Embryonic facial prominence (tissue), 1 donor: ENCODE data around the gene MSRB1.
A peak's percentile ranks its signal among the peaks of the same experiment; 100 is the strongest.
"Not testable (repeated sequence)": the region's sequence is repeated elsewhere in the genome, so short reads cannot be mapped to it uniquely, and the experiment has no call there.

Experiments
- DNase-seq: peaks from one replicate; pipeline ENCODE4 v3.0.0-alpha.2; 2016; ENCODE audit errors: extremely low spot score

Gene MSRB1

GRCh38 chr16:1960665-1961630, 17.9 kb upstream of the MSRB1 start:
- DNase-seq = no peak

GRCh38 chr16:1959269-1960039, 16.5 kb upstream of the MSRB1 start, which contains the start of gene NDUFB10:
Gene NDUFB10 (plus strand): TSS chr16:1959538. CDS start chr16:1959625, 87 bp downstream.
- DNase-seq = peak; percentile 55

GRCh38 chr16:1958715-1959268, 15.8 kb upstream of the MSRB1 start:
- DNase-seq = no peak

DNA sequence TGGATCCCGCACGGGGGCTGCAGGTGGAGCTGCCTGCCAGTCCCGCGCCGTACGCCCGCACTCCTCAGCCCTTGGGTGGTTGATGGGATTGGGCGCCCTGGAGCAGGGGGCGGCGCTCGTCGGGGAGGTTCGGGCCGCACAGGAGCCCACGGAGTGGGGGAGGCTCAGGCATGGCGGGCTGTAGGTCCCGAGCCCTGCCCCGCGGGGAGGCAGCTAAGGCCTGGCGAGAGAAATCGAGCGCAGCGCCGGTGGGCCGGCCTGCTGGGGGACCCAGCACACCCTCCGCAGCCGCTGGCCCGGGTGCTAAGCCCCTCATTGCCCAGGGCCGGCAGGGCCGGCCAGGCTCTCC, 15.1 kb upstream of the MSRB1 start:
- not testable (repeated sequence) for DNase-seq

- not testable (repeated sequence) for DNase-seq
Observed at GRCh38 chr16:1957434-1958142, 14.6 kb upstream of the MSRB1 start.

DNA sequence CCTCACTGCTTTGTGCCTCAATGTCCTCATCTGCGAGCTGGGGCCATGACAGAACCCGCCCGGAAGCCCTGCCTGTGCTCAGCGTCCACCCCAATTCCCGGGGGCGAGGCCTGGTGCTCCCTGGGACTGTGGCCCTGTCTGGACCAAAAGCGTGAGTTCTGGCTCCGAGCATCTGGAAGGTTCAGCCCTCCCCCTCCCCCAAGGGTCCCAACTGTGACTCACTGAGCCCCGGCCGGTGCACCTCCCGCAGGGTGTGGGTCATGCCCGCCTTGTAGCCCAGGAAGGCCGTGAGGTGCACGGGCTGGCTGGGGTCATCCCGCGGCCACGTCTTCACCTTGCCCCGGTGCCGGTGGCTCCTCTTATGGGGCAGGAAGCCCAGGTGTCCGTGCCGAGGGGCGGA, 10.7 kb upstream of the MSRB1 start:
- no peak for DNase-seq

DNA sequence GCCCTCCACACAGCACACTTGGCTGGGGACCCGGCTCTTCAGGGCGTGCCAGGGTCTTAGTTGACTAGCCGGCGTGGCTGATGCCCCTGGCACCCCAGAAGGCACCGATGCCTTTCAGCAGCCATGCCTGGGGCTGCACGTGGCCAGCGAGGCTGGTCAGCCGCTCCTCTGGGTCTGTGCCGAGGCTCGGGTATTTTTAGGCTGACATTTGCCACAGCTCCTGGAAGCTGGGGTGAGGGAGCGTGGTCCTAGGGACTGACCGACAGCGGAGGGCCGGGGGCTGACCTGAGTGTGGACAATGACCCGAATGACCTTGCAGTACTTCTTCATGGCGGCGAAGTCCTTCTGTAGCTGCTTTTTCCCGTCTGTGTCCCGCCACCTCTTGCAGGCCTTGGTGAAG, 7.6 kb upstream of the MSRB1 start:
- no peak for DNase-seq

- DNase-seq = no peak
Observed at GRCh38 chr16:1950047-1950446, 7.0 kb upstream of the MSRB1 start.

GRCh38 chr16:1949507-1949906, 6.5 kb upstream of the MSRB1 start:
- DNase-seq = no peak

DNA sequence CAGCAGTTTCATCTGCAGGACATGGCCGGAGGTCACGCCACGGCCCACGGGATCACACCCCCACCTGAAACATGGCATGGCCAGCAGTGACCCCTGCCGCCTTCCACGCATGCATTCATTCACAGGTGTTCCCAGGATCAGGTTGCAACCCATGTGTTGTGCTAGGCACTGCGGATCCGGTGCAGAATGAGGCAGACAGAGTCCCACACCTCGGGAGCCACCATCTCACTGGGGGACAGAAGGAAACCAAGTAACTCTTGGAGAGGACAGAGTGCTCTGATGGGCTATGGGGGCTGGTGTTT, 4.3 kb upstream of the MSRB1 start:
- no peak for DNase-seq

GRCh38 chr16:1946495-1947368, 3.7 kb upstream of the MSRB1 start:
- DNase-seq = no peak

DNA sequence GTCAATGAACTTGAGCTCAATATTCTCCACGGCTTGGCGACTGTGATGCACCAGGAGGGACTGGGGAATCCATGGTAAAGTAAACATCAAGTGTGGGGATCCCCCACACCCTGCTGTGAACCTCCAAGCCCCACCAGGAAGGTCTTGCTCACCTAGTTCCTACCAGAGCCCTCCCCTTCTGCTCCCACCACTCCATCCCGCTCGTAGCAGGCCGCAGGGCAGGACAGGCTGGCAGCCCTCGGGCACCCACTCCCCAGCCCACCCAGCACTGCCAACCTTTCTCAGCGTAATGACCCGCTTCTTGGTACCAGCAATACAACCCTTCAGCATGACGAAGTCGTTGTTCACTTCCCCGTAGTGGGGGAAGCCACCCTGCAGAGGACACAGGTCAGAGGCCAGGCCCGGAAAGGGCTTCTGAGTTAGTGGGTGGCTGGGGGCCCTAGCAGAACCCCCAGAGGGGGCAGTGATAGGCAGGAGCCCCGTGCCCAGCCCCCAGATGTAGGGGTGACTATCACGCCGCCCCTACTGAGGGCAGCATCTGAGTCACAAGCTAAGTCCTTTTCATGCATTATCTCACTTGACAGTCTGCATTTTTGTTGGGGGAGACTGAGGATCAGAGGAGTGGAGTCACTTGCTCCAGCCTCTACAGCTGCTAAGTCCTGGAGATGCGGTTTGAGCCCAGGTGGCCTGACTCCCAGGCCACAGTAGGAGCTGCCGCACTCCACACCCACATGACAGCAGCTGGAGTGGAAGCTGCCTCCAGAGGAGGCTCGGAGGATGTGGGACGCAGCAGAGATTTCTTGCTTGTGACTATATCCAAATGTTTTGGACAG, 2.8 kb upstream of the MSRB1 start:
- DNase-seq = no peak

- DNase-seq = no peak
Observed at GRCh38 chr16:1944612-1945199, 1.7 kb upstream of the MSRB1 start.

- DNase-seq = no peak
Observed at GRCh38 chr16:1942047-1942809, 771 bp downstream of the MSRB1 start.

DNA sequence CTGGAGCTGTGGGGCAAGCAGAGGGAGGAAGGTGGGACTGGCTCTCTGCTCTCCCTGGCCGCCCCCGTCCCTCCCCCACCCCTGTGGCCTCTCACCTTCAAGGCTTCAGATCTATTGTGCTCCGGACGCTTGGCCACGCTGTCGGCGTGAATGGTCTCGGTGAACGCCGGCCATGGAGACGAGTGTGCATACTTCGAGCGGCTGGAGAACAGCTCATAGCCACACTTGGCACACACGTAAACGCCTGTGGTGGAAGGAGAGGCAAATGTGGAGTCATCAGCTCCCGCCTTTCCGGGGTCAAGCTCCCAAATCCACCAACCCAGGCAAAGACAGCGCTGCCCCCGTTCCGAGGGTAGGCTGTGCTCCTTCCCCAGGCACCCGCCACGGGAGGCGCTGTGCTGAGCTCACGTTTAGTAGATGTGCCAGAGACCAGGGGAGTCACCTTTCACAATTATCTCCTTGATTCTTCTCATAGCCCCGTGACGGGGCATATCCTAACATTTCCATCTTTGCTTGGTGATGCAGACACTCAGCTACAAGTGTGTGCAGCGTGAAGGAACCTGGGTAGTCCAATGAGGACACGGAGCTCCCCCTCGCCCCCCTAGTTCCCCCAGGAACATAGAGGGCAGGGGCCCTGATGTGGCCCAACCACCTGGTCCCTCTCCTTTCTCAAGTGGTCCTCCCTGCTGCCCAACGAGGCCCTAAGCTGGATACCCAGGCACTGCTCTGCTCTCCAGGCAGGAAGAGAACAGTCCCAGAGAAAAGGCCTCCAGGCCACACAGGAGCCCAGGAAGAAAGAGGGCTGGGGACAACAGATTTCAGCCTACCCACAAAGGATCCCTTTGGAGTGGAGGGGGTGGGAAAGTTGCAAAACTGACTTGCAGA, 1.6 kb downstream of the MSRB1 start:
- DNase-seq = no peak

DNA sequence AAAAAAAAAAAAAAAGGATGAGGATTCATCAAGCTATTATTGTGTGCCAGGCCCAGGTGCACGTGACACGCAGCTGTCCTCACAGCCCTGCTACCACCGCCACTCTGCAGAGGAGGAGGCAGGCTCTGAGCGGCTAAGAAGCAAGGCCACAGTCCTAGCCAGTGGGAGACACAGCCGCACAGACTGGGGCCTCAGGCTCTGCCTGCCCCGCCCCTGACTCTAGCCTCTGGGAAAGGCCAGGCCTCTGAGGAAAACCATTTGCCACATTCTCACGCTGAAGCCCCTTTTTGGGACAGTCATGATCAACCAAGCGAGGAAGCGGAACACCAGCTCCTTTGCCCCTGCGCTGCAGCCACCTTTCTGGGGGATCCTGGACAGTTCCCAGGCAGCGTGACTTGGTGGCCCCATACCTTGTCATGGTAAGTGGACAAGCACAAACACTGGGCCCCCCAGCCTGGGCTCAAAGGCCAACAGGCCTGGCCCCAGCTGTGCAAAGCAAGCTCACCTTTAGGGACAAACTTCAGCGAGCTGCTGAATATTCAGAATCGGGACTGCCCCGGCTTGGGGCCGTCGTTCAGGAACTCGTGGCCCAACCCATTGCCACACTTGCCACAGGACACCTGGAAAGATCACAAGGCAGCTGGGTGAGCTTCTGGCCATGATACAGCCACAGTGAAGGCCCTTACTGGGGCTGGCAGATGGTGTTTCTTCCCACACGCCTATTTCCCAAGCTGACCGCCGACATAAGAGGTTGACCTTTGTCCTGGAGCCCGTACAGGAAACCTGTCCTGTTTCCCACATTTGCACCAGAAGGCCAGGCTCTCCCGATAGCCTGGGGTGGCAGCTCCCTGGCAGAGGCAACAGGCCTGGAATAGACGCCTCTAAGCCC, 2.5 kb downstream of the MSRB1 start:
- no peak for DNase-seq

DNA sequence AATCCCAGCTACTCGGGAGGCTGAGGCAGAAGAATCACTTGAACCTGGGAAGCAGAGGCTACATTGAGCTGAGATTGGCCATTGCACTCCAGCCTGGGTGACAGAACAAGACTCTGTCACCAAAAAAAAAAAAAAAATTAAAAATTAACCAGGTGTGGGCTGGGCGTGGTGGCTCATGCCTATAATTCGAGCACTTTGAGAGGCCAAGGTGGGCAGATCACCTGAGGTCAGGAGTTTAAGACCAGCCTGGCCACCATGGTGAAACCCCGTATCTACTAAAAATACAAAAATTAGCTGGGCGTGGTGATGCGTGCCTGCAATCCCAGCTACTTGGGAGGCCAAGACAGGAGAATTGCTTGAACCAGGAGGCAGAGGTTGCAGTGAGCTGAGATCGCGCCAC, 3.2 kb downstream of the MSRB1 start:
- not testable (repeated sequence) for DNase-seq
